ENCODE results near the gene ADORA3.

Gene ADORA3

DNA sequence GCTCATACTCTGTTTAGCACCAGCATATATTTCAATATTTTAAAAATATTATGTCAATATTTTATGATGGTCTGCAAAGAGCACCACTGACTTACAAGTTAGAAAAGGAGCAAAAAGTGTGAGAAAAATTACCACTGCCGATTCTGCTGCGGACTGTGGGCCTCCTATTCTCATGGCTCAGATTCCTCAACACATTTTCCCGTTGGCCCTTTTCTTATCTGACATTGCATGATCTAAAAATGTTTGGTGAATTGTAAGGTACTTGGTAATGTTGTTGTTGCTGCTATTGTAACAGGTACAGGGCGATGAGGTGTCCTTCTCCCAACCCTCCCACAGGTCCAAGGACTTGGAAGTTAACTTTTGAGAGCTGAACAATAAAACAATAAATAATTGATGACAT lies 28.9 kb downstream of the ADORA3 start:
- DNase-seq, result no peak

DNA sequence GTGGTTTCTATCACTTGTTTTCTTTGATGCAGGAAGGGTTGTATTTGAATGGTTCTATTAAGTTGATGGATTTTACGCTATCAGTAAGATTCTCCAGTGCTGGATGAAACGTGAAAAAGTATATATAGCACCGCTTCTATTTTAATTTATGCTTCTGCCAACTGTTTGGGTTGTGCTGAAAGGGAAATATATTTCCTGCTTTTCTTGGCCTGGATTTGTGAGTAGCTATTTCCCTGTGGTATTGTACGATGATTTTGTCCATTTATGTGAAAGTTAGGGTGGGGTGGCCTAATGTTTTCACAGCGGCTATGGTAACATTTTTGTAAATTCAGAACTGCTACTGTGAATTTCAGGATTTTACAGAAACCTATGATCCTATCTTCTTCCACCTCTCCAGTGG lies 29.3 kb downstream of the ADORA3 start:
- DNase-seq, result no peak

DNA sequence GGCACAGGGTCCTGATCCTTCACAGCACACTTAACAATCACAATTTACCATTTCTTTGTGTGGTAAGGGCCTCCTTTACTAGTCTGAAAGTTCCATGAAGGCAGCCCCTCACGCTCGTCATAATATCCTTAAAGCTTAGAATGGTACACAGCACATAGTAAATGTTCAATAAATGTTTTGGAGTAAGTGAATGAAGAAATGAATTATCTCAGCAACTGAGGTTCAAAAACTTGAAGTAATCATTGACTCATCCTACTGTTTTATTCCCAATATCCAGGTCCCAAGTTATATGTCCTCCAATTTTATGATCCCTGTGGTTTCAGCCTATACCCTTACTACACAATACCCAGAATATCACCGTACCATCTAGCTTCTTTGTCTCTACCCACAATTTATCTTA lies 31.9 kb downstream of the ADORA3 start:
- DNase-seq, result no peak

DNA sequence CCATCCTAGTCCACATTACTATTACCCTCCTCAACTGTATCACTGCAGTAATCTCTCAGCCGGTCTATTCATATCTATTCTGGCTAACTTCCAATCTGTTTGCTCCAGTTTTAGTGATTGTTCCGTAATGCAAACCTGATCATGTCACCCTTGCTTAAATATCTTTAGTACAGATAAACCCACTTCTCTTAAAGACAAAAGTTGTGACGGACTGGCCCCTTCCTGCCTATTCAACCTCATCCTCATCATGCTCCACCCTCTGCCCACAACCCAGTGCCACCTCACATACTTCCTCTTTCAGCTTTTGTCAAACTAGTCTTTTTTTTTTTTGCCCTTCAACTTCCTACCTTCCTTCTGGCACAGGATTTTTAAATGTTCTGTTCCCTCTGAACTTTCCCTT lies 32.4 kb downstream of the ADORA3 start:
- DNase-seq, result no peak

DNA sequence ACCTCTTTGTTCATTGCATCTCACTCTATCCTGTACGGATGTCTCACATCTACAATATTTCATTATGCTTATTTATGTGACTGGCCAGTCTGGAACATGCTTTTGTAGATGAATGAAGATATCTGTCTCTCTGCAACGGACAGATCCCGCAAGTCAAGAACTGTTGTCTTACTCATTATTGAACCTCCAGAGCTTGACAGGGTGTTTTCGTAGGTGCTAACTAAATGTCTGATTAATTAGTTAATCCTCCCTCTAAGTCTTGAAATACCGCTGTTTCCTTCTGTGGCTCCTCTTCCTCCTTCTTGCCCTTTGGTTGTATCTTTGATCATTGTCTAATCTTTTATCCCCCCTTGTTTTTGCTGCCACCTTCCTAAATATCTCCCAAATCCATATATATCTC lies 32.8 kb downstream of the ADORA3 start:
- DNase-seq, result no peak

DNA sequence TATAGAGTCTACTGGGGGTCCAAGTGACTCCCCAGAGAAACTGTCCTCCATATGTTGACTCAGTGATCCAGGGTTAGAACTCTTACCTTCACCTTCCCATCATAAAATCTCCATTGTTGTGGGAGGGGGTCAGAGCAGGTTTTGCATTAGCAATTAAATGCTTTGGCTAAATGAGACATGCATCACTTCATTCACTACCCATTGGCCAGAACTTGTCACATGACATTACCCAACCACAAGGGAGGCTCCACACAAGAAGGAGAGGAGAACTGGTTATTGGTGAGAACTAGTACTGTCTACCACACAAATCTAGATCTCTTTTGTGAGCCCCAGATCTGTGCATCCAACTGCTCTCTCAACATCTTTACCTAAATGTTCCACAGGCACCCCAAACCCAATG lies 33.9 kb downstream of the ADORA3 start:
- no peak for DNase-seq

DNA sequence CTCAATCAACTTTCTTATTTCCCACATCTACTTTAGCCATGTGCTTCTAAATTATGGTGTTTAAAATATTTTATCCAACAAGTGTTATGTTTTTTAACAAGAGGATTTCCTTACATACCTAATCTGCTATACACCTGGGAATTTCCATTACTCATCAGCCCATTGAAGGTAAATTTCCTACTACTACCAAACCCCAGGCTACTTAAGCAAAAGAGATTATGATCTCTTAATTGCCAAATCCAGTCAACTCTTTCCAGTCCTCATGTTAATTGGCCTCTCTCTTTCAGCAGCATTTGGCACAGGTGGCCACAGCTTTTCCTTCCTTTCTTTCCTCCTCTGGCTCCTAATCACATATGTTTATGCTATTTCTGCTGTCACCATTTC lies 34.7 kb downstream of the ADORA3 start:
- no peak for DNase-seq

DNA sequence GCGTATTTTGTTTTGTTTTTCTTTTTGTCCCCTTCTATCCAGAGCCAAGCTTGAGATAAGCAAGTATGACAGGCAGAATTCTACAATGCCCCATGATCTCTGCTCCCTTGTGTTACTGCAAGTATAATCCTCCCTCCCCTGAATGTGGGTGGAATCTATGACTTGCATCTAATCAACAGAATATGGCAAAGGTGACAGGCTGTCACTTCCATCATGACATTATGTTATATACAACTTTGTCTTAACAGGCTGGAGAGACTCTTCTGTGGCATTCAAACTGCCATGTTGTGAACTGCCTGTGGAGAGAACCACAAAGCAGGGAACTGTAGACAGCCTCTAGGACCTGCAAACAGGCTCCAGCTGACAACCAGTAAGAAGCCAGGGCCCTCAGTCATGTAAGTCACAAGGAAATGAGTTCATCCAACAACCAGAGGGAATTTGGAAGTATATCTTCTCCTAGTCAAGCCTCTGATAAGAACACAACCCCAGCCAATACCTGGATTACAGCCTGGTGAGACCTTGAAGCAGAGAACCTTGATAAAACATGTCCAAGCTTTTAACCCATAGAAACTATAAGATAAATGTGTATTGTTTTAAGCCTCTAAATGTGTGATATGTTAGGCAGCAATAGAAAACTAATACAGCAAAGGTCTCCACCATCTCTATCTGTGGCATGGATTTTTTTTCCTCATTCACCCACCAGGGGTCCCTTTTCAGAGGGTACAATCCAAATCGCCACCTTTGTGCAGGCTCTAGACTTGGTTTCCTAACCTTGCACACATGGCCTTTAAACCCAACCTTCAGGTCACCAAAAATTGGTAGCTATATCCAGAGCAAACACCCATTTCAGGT lies 35.3 kb downstream of the ADORA3 start:
- DNase-seq, result no peak

DNA sequence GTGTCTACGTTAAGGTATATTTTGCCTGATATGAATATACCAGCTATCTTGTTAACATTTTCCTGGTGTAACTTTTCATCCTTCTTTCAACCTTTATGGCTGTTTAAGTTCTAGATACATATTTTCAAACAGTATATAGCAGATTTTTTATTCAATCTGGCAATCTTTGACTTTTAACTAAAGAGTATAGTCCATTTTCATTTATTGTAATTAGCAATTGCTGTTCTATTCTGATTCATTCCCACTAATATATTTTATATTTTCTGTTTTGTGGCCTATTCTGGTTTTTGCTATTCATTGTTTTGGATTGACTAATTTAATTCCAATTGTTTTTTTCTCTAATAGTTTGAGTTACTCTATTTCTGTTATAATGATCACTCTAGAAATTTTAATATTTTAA lies 37.0 kb downstream of the ADORA3 start:
- no peak for DNase-seq

DNA sequence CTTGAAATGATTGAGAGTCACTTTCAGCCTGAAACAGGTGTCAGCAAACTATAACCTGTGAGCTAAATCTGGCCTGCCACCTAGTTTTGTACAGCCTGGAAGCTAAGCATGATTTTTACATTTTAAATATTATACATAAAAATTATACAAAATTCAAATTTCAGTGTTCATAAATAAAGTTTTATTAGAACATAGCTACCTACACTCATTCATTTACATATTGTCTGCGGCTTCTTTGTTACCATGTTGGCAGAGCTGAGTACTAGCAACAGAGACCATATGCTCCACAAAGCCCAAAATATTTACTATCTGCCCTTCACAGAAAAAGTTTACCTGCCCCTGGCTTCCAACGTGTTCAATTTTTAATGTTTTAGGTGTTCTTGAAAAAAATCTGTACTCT lies 37.7 kb downstream of the ADORA3 start:
- no peak for DNase-seq

DNA sequence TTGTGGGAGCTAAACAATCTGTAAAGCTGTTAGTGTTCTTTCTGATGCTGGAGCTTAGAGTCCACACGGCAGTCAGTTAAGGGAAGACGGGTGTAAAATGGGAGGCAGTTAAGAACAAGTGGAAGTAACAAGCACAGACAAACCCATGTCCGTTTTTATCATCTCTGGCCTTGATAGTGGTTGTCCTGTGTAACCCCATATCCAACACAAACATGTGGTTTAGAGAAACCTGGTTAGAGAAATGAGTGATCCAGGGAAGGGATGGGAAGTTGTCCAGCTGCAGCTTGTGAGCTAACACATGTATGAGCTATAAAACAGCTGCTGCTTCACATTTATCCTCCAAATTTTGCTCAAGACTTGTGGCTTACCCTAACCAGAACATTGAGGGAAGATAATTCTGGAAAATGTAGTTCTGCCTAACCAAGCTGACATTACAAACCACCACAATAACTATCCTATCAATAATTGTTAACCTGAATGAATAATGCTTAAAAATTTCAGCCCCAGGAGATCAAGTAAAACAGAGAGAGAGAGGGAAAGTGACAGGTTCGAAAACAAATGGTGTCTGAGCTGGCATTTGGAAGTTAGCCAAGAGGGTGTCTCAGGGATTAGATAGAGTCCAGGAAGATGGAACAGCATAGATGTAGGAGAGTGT lies 40.3 kb downstream of the ADORA3 start:
- DNase-seq, result no peak

DNA sequence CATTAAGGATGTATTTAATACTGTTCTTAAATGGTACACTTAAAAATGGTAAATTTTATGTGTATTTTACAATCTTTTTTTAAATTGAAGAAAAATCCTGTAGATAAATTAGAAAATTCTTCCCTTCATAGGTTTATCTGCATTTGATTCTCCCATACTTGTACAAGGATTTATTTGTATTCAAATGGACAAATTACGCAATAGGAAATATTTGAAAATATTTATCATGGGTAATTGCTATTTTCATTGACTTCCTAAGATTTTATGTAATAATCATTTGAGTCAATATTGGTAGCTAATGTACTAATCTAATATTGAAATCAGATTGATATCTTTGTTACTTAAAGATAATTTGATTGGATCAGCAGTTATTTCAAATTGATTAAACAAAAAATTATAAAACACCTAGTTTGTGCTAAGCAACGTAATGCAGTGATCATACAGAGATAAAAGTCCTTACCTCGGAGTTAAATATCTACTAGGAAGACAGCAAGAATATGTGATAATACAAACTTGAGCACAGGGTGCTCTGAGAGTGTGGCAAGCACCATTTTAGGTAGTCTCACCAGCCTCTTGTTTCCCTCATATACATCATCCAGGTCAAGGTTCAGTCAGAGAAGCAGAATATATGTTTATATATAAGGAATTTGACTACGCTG lies 40.9 kb downstream of the ADORA3 start:
- no peak for DNase-seq

DNA sequence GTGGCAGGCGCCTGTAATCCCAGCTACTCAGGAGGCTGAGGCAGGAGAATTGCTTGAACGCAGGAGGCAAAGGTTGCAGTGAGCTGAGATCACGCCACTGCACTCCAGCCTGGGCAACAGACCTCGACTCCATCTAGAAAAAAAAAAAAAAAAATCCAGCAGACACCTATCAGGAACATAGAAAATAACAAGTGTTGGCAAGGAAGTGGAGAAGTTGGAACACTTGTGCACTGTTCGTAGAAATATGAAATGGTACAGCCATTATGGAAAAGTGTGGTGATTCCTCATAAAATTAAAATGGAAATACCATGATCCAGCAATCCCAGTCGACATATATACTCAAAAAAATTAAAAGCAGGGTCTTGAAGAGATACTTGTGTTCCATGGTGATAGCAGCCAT lies 41.7 kb downstream of the ADORA3 start:
- no peak for DNase-seq

DNA sequence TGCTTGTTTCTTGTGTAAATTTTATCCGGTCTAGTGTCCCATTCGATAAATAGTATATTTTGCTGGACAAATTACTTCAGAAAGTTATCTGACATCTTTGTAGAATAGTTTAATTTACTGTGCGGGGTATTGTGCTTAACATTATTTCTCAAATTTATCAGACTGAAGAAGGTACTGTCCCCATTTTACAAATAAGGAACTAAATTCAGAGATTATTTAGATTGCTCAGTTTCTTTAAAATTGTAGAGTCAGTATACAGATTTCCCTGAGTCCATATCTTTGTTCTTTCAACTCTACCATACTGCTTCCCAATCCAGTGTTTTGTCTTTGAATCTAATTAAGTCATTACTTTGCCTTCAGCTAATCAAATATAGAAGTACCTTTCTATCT lies 47.8 kb downstream of the ADORA3 start:
- DNase-seq, result no peak

DNA sequence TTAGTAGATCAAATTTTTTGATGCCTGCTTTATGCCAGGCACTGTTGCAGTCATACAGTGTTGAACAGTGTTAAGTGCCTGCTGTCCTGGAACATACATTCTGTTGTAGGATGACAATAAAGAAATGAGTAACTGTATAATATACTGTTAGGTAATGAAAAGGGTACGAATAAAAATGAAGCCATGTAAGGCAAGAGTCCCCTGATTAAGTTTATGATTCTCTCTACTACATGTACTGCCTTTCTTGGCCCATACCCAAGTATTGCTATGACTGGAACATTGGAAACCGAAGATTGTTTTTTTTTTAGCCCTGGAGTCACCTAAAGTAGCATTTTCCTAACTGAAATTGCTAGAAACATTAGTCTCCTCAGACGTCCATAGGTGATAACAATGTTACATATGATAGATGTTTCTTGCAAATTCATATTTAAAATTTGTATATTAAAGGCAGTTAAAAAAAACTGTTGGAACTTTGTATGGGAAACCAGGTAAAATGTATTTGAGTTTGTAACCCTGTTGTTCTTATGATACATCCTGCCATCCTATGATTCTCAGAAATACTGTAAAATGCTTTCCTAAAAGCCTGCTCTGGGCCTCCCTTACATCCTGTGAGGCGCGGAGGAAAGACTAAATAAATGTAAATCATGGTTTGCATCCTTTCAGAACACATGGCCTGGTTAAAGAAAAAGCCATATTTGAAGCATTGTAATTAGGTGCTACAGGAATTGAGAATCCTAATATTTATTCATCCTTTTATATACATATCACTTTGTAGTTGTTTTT lies 48.4 kb downstream of the ADORA3 start:
- DNase-seq, result no peak

DNA sequence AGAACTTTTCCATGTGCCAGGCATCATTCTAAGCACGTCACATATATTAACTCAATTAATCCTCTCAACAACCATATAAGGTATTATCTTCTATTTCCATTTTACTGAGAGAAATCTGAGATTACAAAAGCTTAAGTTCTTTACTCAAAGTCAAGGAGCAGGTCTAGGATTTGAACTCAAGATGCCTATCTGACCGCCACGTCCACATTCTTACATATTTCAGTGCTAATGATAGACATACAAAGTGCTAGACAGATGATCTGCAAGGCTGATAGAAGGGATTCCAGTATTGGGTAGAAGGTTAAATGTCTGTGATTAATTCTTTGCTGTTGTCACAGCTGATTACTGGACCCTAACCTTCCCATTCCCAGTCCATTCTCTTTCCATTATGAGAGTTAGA lies 49.7 kb downstream of the ADORA3 start:
- DNase-seq, result no peak

DNA sequence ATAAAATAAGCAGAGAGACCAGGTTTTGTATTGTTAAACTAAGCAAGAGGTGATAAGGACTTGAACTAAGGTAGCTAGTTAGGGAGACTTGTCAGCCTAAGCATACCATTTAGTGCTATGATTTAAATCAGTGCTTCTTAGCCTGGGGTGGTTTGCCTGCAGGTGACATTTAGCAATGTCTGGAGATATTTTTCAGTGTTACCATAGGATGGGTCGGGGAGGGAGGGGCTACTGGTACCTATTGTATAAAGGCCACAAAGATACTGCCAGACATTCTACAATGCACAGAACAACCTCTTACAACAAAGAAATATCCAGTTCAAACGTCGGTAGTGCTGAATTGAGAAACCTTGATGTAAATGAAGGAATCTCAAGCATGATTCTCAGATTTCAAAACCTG lies 50.9 kb downstream of the ADORA3 start:
- DNase-seq, result no peak

DNA sequence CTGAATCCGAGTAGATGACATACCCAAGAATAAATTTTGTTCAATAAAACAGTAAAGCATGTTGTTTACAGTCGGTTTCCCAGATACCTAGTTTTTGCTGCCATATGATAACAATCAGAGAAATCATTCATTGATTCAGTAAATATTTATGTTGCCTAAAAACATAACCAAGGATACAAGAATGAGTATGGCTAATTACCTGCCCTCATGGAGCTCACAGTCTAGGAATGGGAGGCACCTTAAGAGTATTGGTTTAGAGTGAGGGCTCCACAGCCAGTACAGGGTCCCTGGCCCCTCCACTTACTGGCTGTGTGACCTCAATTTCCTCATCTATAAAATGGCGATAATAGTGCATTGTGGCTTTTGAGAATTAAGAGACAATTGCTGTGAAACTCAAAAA lies 53.2 kb downstream of the ADORA3 start:
- no peak for DNase-seq

DNA sequence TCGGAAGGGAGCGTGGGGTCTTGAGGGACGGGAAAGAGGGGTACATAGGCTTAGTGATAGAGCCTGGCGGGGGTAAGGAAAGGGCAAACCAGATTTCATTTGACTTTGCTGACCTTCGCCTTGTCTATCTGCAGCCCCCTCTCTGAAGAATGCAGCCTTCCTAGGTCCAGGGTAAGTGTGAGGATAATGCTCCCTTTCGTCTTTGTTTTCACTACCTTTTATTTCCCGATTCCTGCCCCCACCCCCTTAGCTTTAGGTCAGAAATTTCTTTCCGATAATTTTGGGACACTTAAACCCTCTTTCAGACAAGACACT lies 53.8 kb downstream of the ADORA3 start:
- no peak for DNase-seq
